Measurements from ENCODE around the gene AFMID. TPM values are rescaled to one million over a fixed set of nuclear protein-coding genes. Genes with fewer than 3 reads are reported as not detected.
"Not testable (repeated sequence)": the region's sequence is repeated elsewhere in the genome, so short reads cannot be mapped to it uniquely, and the experiment has no call there.

AFMID gene
- 10 to 100 TPM; 26.7 to 33.2 TPM for total RNA-seq
- long read RNA-seq, partial matches to known transcripts: 1 of 6 reads
- long read RNA-seq, other reads (novel, unspliced or antisense): 4 of 6 reads

GRCh38 chr17:78186692-78187595, at the start of gene AFMID, which contains the start of gene TK1:
AFMID (plus strand) TSS chr17:78187362; CDS start chr17:78187371, 9 bp downstream.
TK1 (minus strand) TSS chr17:78187052; CDS start chr17:78186994, 58 bp downstream.
- DNase-seq (peak; percentile 96), ATAC-seq (peak; percentile 86)
- intact Hi-C loops (cut with DNase I, micrococcal nuclease): no loop called here

- DNase-seq: no peak
- intact Hi-C loops (cut with DNase I, micrococcal nuclease): no loop called here
- ATAC-seq: no peak
These were observed 49.6 kb upstream of the AFMID start for GRCh38 chr17:78137392-78138203.

- intact Hi-C loops (cut with DNase I, micrococcal nuclease): no loop called here
- ATAC-seq (no peak), DNase-seq (no peak)
These were observed 48.7 kb upstream of the AFMID start for GRCh38 chr17:78138204-78139060.

- ATAC-seq: not testable (repeated sequence)
These were observed 47.3 kb upstream of the AFMID start for GRCh38 chr17:78139861-78140168.

GRCh38 chr17:78140169-78141051, 46.8 kb upstream of the AFMID start:
- DNase-seq (peak; percentile 98 to 99), ATAC-seq (peak; percentile 76)
- intact Hi-C loops (cut with DNase I, micrococcal nuclease): no loop called here

More at GRCh38 chr17:78139861-78140168, 47.3 kb upstream of the AFMID start:
- intact Hi-C loops (cut with DNase I, micrococcal nuclease); DNase-seq: not testable (repeated sequence)

GRCh38 chr17:78141437-78142118, 45.6 kb upstream of the AFMID start:
- no peak for DNase-seq
- intact Hi-C loops (cut with DNase I, micrococcal nuclease): no loop called here
- no peak for ATAC-seq

GRCh38 chr17:78142119-78142861, 44.9 kb upstream of the AFMID start:
- DNase-seq (peak; percentile 75 to 89), ATAC-seq (peak; percentile 48)
- intact Hi-C loops (cut with DNase I, micrococcal nuclease): no loop called here

GRCh38 chr17:78143214-78144146, 43.7 kb upstream of the AFMID start:
- ATAC-seq (no peak), DNase-seq (no peak)
- intact Hi-C loops (cut with DNase I, micrococcal nuclease): no loop called here

GRCh38 chr17:78144147-78144719, 42.9 kb upstream of the AFMID start:
- ATAC-seq (peak; percentile 38), DNase-seq (peak; percentile 83 to 87)
- intact Hi-C loops (cut with DNase I, micrococcal nuclease): no loop called here

- peak; percentile 66 to 79 for DNase-seq
- intact Hi-C loops (cut with DNase I, micrococcal nuclease): no loop called here
- ATAC-seq: peak; percentile 40
These were observed 42.2 kb upstream of the AFMID start for GRCh38 chr17:78144736-78145641.

- ATAC-seq: no peak
- intact Hi-C loops (cut with DNase I, micrococcal nuclease): no loop called here
- DNase-seq: no peak
These were observed 40.7 kb upstream of the AFMID start for GRCh38 chr17:78146471-78146869.

- ATAC-seq (no peak), DNase-seq (no peak)
- intact Hi-C loops (cut with DNase I, micrococcal nuclease): no loop called here
These were observed 40.3 kb upstream of the AFMID start for GRCh38 chr17:78146881-78147280.

GRCh38 chr17:78147315-78147998, 39.7 kb upstream of the AFMID start:
- intact Hi-C loops (cut with DNase I, micrococcal nuclease): no loop called here
- DNase-seq (peak in 1 of 2 donors; percentile 75), ATAC-seq (peak; percentile 19)

Measured in left colon (tissue), 2 donors.